Stimulated activated CD4-positive, alpha-beta T cell treated with anti-CD3 and anti-CD28 coated beads, Interleukin-12 subunit alpha, Interleukin-12 subunit beta, amount 100 ng/mL, for 4 hours (primary cell): ENCODE measurements around the gene TMEM109.

Experiments used
- DNase-seq: peaks from one replicate; pipeline ENCODE4 v3.0.0-alpha.2; 2020

Gene TMEM109

DNA sequence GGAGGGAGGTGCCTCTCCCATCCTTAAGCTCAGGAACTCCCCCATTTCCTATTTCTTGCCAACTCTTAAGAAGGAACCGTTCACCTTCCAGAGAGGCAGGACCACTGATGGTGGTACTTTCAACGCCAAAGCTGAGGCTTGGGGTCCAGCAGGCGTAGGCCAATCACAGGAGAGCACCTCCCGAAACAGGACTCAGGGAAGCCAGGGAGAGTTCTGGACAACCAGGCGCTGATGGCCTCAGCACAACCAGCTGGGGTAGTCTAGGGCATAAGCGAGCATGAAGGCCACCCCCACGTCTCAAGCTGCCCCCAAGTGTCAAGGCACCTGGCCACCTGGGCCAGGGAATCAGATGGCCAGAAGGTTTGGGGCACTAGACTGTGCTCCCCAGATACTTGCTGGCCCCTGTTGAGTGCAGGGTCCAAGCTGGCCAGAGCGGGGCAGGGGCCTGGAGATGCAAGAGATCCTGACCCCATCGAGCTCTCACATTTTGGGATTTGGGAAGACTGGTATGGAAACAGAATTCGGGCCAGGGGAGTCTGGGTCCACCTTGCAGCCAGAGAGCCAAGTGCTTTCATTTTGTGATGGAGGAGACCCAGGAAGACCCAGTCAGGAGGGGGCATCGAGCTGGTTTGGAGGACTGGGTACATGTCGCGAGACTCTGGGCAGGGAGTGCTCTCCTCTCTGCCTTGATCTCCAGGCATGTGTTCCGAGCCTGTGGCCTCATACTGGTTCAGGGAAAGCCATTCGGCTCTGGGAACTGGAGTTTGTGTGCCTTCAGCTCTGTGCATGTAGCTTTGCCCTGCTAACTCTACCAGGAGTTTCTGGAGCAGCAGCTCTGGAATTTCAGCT, 58.4 kb downstream of the TMEM109 start:
- DNase-seq: no peak
